Astrocyte (in vitro differentiated cells and primary cell): ENCODE measurements around the gene CCDC110. TPM values are rescaled to one million over a fixed set of nuclear protein-coding genes. Genes with fewer than 3 reads are reported as not detected.

Experiments used
- DNase-seq: peaks from one replicate; pipeline ENCODE4 v3.0.0-alpha.2; 2010; ENCODE audit warnings: low read depth
- FAIRE-seq: peaks from 2 replicates; lab custom pipeline; 2011; peaks lifted over from hg19 to GRCh38; lab: Jason Lieb, UNC
- H2AFZ ChIP-seq: 2 replicates; pipeline ENCODE4 v1.6.0; 2012; ENCODE audit warnings: low read depth, low read length, inconsistent platforms
- H3K27ac ChIP-seq: 2 replicates; pipeline ENCODE4 v1.5.1; 2011; ENCODE audit warnings: low read depth, low read length, inconsistent platforms
- H3K27me3 ChIP-seq: 2 replicates; pipeline ENCODE4 v1.6.0; 2011; ENCODE audit warnings: low read length, inconsistent platforms; ENCODE audit not compliant: insufficient read depth
- H3K36me3 ChIP-seq: 2 replicates; pipeline ENCODE4 v1.5.1; 2011; ENCODE audit warnings: low read length, inconsistent platforms; ENCODE audit not compliant: insufficient read depth
- H3K4me1 ChIP-seq: 2 replicates; pipeline ENCODE4 v1.5.1; 2011; ENCODE audit warnings: low read length, inconsistent platforms; ENCODE audit not compliant: insufficient read depth
- H3K4me2 ChIP-seq: 2 replicates; pipeline ENCODE4 v1.6.0; 2012; ENCODE audit warnings: low read length, inconsistent platforms
- H3K4me3 ChIP-seq: 2 replicates; pipeline ENCODE4 v1.5.1; 2011; ENCODE audit warnings: low read depth, mild to moderate bottlenecking, low read length, inconsistent platforms; ENCODE audit not compliant: insufficient read depth
- H3K79me2 ChIP-seq: 2 replicates; pipeline ENCODE4 v1.6.0; 2012; ENCODE audit warnings: mild to moderate bottlenecking, low read length, inconsistent platforms; ENCODE audit not compliant: insufficient read depth
- H3K9ac ChIP-seq: 2 replicates; pipeline ENCODE4 v1.6.0; 2012; ENCODE audit warnings: mild to moderate bottlenecking, low read length, inconsistent platforms
- H3K9me3 ChIP-seq: 2 replicates; pipeline ENCODE4 v1.5.1; 2012; ENCODE audit warnings: low read depth, mild to moderate bottlenecking, low read length, inconsistent platforms; ENCODE audit not compliant: insufficient read depth
- H4K20me1 ChIP-seq: 2 replicates; pipeline ENCODE4 v1.6.0; 2012; ENCODE audit warnings: low read length, inconsistent platforms; ENCODE audit not compliant: insufficient read depth
- H3K27ac Mint-ChIP-seq: one replicate; pipeline ENCODE4 v1.8.0; 2021; ENCODE audit warnings: mild to moderate bottlenecking, mixed read lengths; ENCODE audit not compliant: unreplicated experiment
- H3K27me3 Mint-ChIP-seq: one replicate; pipeline ENCODE4 v1.8.0; 2021; ENCODE audit warnings: low read depth, mixed read lengths; ENCODE audit not compliant: unreplicated experiment
- H3K36me3 Mint-ChIP-seq: one replicate; pipeline ENCODE4 v1.8.0; 2021; ENCODE audit warnings: low read depth, mixed read lengths; ENCODE audit not compliant: unreplicated experiment
- H3K4me1 Mint-ChIP-seq: one replicate; pipeline ENCODE4 v1.8.0; 2021; ENCODE audit warnings: low read depth, mixed read lengths; ENCODE audit not compliant: unreplicated experiment
- H3K4me3 Mint-ChIP-seq: one replicate; pipeline ENCODE4 v1.8.0; 2021; ENCODE audit warnings: mild to moderate bottlenecking, moderate library complexity, mixed read lengths; ENCODE audit not compliant: unreplicated experiment
- H3K9me3 Mint-ChIP-seq: one replicate; pipeline ENCODE4 v1.8.0; 2021; ENCODE audit warnings: mild to moderate bottlenecking, mixed read lengths; ENCODE audit not compliant: unreplicated experiment
- CTCF ChIP-seq: IDR thresholded peaks from 2 replicates; pipeline ENCODE4 v1.5.1; 2011; ENCODE audit warnings: low read depth, mild to moderate bottlenecking, inconsistent platforms, low read length, moderate library complexity; ENCODE audit not compliant: insufficient read depth
- EZH2 ChIP-seq: IDR thresholded peaks from 2 replicates; pipeline ENCODE4 v1.6.1; 2012; ENCODE audit warnings: mild to moderate bottlenecking, low read length, inconsistent platforms; ENCODE audit not compliant: insufficient read depth
- total RNA-seq: library from RNA; stranded (reverse); gene quantifications from 2 replicates; pipeline ENCODE4 v1.2.1, GENCODE V29; 2021

The CCDC110 gene
- total RNA-seq, 1 donor from 2014 or later: 0.39 TPM

GRCh38 chr4:185424905-185425646, 46.5 kb downstream of the CCDC110 start:
- no peak for FAIRE-seq
- DNase-seq: peak; percentile 3
- H3K9ac ChIP-seq: peak overlapping the region; percentile 97

GRCh38 chr4:185421366-185422124, 50.0 kb downstream of the CCDC110 start:
- H3K9ac ChIP-seq: no peak overlapping the region
- peak overlapping the region; percentile 49 for H3K4me2 ChIP-seq
- H3K9me3 ChIP-seq: no peaks in the 10 kb centered on the region
- H3K4me3 Mint-ChIP-seq: no peak overlapping the region
- H3K27ac Mint-ChIP-seq: no peak overlapping the region
- H3K36me3 Mint-ChIP-seq: peaks cover 6% of the 10 kb centered on the region
- no peak overlapping the region for H3K4me3 ChIP-seq
- no peaks in the 10 kb centered on the region for H3K27me3 Mint-ChIP-seq
- peaks cover 29% of the 10 kb centered on the region for H3K79me2 ChIP-seq
- no peaks in the 10 kb centered on the region for H3K9me3 Mint-ChIP-seq
- no peaks in the 10 kb centered on the region for H3K27me3 ChIP-seq
- peaks cover 12% of the 10 kb centered on the region for H3K36me3 ChIP-seq
- DNase-seq (peak; percentile 87), FAIRE-seq (peak; percentile 32)
- peaks cover 15% of the 10 kb centered on the region for H3K4me1 ChIP-seq
- H3K4me1 Mint-ChIP-seq: peaks cover 21% of the 10 kb centered on the region
- H2AFZ ChIP-seq: no peak overlapping the region
- TF ChIP-seq EZH2: no peak
- TF ChIP-seq CTCF: no peak
- H4K20me1 ChIP-seq: no peaks in the 10 kb centered on the region
- no peak overlapping the region for H3K27ac ChIP-seq

More at GRCh38 chr4:185424905-185425646, 46.5 kb downstream of the CCDC110 start:
- Histone ChIP-seq H3K4me1 (peaks cover 15% of the 10 kb centered on the region), H3K27ac (peak overlapping the region; percentile 100), H4K20me1 (no peaks in the 10 kb centered on the region), H3K27me3 (no peaks in the 10 kb centered on the region), H3K4me3 (peak overlapping the region; percentile 94), H3K79me2 (peaks cover 29% of the 10 kb centered on the region), H3K9me3 (no peaks in the 10 kb centered on the region), H3K36me3 (peaks cover 3% of the 10 kb centered on the region), H2AFZ (peak overlapping the region; percentile 98), H3K4me2 (peak overlapping the region; percentile 86)
- TF ChIP-seq EZH2: no peak
- no peak for TF ChIP-seq CTCF
- Mint-ChIP-seq H3K27me3 (no peaks in the 10 kb centered on the region), H3K9me3 (no peaks in the 10 kb centered on the region), H3K4me3 (peak overlapping the region; percentile 94), H3K4me1 (peaks cover 21% of the 10 kb centered on the region), H3K36me3 (no peaks in the 10 kb centered on the region), H3K27ac (peak overlapping the region; percentile 100)
